Omental fat pad (tissue), 4 donors: ENCODE results near the gene SAMD14. TPM values are rescaled to one million over a fixed set of nuclear protein-coding genes. Genes with fewer than 3 reads are reported as not detected.
A peak's percentile ranks its signal among the peaks of the same experiment; 100 is the strongest.

Source experiments
- ATAC-seq: fragments of 150-250 bp; one replicate; pipeline ENCODE4 v1.9.1; 2016; ENCODE audit warnings: mild to moderate bottlenecking, moderate library complexity; ENCODE audit not compliant: low FRiP score
- DNase-seq: peaks from one replicate; pipeline ENCODE4 v3.0.0-alpha.2; 2019; ENCODE audit warnings: low spot score
- total RNA-seq, 4 donors: library from RNA; depleted of rRNA; stranded (reverse); fragments of >200 nt; gene quantifications; one replicate each; pipeline ENCODE4 v1.1.0, GENCODE V29; 2016
- TF ChIP-seq, protein P1 (sequence below), 3 donors: fragments of 450-650 bp; IDR thresholded peaks; one replicate each; pipeline ENCODE4 v1.5.1; 2016 to 2017; ENCODE audit warnings: antibody characterized with exemption in 3 of 3, mild to moderate bottlenecking in 3 of 3, moderate library complexity in 2 of 3

SAMD14 gene
- total RNA-seq, 4 donors from 2014 or later: 0.12 to 0.44 TPM; not detected in 2

DNA sequence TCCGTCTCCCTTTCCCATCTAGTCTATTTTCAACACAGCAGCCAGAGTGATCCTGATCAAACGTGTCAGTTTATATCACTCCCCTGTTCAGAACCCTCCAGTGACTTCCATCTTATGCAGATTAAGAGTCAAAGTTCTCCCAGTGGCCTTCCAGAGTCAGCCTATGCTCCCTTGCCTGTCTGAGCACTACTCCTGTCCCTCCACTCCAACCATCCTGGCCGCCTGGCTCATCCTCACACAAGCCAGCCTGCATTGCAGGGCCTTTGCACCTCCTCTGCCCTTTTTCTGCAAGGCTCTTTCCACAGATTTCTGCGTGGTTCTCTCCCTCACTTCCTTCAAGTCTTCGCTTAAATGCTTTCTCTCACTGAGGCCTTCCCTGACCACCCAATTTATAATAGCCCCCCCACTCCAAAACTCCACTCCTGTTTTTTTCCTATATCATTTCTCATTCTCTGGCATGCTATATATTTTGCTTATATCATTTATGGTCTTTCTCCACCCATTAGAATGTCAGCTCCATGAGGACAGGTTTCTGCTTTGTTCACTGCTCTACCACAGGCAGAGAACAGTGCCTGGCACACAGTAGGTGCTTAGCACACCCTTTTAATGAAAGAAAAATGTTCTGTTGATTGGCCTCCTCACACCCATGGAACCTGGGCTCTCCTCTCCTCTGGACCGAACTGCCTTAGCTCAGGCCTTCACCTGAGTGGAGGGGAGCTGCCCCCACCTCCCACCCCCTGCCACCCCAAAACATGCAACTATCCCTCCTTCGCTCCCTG is 9.3 kb downstream of the SAMD14 start:
- ATAC-seq: no peak
- TF ChIP-seq, protein P1, sequence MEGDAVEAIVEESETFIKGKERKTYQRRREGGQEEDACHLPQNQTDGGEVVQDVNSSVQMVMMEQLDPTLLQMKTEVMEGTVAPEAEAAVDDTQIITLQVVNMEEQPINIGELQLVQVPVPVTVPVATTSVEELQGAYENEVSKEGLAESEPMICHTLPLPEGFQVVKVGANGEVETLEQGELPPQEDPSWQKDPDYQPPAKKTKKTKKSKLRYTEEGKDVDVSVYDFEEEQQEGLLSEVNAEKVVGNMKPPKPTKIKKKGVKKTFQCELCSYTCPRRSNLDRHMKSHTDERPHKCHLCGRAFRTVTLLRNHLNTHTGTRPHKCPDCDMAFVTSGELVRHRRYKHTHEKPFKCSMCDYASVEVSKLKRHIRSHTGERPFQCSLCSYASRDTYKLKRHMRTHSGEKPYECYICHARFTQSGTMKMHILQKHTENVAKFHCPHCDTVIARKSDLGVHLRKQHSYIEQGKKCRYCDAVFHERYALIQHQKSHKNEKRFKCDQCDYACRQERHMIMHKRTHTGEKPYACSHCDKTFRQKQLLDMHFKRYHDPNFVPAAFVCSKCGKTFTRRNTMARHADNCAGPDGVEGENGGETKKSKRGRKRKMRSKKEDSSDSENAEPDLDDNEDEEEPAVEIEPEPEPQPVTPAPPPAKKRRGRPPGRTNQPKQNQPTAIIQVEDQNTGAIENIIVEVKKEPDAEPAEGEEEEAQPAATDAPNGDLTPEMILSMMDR (IDR thresholded peaks at IDR 0.05): no peak
- DNase-seq: no peak

DNA sequence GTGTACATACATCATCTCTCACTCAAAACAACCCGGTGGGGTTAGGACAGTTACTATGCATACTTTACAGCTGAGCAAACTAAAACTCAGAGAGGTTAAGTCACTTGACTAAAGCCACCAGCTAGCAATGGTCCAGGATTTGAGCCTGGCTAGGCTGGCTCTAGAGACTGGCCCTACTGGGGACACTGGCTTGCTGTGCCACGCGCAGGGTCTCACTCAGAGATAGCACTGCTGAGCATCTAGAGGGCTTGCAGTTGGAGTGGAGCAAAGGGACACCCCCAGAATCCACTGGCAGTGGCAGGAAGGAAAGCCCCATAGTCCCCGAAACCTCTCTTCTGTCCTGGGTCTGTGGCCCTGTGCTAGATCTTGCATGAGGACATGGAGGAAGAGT is 11.1 kb downstream of the SAMD14 start:
- ATAC-seq (no peak), DNase-seq (no peak)
- TF ChIP-seq, protein P1 (IDR thresholded peaks at IDR 0.05): no peak

DNA sequence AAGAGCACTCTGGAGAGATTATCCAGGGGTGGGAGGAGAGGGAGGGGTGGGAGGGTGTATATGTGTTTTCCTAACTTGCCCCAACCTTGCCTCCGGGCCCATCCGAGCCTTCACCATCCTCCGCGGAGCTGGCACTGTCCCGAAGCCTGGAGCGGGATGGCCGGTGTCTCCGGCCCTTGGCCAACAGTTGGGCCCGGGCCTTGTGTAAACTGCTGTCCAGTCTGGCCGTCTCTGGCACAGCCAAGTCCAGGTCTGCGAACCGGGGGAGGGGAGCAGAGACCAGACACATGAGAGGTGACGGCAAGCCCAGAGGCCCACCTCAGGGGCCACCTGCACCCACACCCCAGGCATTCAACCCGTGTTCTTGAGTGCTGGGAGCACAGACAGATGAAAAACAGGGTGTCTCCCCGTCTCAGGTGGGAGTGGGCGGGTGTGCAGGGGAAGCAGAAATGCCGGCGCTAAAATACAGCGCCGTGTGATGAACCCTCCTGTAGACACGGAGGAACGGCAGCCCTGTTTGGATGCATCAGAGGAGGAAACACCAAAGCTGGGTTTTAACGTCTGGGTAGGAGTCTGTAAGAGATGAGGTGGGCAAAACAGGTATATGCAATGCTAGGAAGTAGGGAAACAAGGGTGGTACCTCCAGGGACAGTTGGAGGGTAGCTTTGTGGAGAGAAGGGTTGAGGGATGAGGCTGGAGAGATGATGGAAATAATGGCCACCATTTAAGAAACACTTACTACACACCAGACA is 11.7 kb downstream of the SAMD14 start:
- TF ChIP-seq, protein P1 (IDR thresholded peaks at IDR 0.05): no peak
- DNase-seq (no peak), ATAC-seq (no peak)

DNA sequence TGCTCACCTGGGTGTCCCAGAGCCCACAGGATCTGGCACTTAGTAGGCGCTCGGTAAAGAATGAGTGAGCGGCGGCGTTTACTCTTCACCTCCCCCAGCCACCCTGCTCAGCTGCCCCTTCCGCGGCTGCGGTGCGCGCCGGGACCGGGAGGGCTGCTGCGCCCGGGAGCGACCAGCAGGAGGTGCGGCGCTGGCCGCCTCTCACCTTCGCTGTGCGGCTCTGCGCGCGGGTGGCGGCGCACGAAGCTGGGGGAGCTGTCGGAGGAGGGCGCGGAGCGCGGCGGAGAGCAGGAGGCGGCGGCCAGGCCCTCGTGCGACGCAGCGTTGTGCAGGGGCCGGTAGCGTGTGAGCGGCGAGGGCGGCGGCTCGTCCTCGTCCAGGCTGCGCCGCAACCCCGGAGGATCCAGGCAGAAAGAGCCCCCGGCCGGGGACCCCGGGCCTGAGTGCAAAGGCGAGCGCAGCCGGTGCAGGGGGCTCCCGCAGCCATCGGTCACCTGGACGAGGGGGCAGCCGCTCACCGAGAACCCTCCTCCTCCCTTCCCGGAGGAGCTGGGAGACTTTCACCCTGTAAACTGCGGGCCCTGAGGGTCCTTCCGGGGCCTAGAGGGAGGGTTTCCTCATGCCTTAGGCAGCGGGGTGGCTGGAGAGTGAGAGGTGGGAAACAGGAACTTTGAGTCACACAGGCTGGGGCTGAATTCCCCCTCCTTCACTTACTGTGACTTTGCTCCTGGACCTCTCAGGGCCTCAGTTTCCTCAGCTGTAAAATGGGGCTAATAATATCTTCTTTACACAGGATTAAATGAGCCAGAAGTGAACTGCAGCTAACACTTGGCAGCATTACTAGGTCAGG is 12.5 kb downstream of the SAMD14 start:
- ATAC-seq (peak; percentile 73), DNase-seq (no peak)
- TF ChIP-seq, protein P1 (IDR thresholded peaks at IDR 0.05): peak in 1 of 3 donors; percentile 14

DNA sequence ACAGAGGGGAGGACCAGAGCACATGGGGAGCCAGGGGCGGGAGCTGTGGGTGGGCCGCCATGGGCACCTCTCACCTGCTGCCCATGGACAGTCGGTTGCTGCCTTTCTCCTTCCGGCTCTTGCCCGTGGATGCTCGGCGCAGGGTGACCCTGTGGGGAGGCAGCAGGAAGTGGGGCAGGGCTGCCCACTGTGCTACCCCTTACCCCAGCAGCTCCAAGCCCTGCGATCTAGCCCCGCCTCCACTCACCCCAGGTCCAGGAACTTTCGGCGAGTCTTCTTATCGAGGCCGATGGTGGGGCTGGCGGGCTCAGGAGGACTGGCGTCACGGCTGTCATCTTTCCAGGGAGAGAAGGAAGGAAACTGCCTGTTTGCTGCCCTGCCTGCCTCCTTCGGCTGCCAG is 14.2 kb downstream of the SAMD14 start:
- TF ChIP-seq, protein P1 (IDR thresholded peaks at IDR 0.05): no peak
- ATAC-seq (no peak), DNase-seq (no peak)

DNA sequence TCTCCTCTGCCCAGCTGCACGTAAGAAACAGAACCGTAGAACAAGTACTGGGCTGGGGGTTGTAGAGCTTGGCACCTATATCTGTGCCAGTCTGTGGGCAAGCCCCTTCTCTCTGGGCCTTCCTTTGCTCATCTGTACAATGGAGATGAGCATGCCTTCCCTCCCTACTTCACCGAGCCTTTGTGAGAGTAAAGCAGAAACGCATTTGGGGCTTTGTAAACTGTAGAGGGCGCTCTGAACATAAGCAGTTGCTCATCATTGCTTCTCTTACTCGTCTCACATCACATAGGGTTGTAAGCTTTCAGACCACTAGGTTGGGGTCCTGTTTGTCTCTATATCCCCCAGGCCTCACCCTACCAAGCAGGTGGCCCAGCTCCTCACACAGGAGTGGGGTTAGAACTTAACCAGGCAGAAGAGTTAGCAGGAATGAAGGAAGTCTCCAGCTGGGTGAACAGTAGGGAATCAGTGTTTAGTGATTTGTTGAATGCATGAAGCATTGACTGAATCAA is 15.1 kb downstream of the SAMD14 start:
- DNase-seq (no peak), ATAC-seq (no peak)
- TF ChIP-seq, protein P1 (IDR thresholded peaks at IDR 0.05): no peak
